Mucosa of rectum (tissue), 2 donors: ENCODE measurements around the gene SEMA4G.

Experiments
- H3K27ac ChIP-seq, 2 donors: one replicate each; pipeline ENCODE4 v1.7.0; 2013; ENCODE audit warnings: inconsistent platforms in 2 of 2, low read depth in 2 of 2, low read length in 2 of 2
- H3K27me3 ChIP-seq, 2 donors: one replicate each; pipeline ENCODE4 v1.7.0; 2013; ENCODE audit warnings: low read length in 2 of 2; ENCODE audit not compliant: control insufficient read depth in 2 of 2, insufficient read depth in 2 of 2
- H3K36me3 ChIP-seq, 2 donors: one replicate each; pipeline ENCODE4 v1.7.0; 2013; ENCODE audit warnings: low read length in 2 of 2; ENCODE audit not compliant: control insufficient read depth in 2 of 2, insufficient read depth in 2 of 2
- H3K4me1 ChIP-seq, 2 donors: one replicate each; pipeline ENCODE4 v1.7.0; 2013; ENCODE audit warnings: low read length in 2 of 2, mild to moderate bottlenecking in 1 of 2; ENCODE audit not compliant: control insufficient read depth in 2 of 2, insufficient read depth in 2 of 2
- H3K4me3 ChIP-seq, 2 donors: one replicate each; pipeline ENCODE4 v1.7.0; 2013; ENCODE audit warnings: low read length in 2 of 2
- H3K9ac ChIP-seq, 2 donors: one replicate each; pipeline ENCODE4 v1.7.0; 2013; ENCODE audit warnings: low read length in 2 of 2, low read depth in 1 of 2, mild to moderate bottlenecking in 1 of 2
- H3K9me3 ChIP-seq, 2 donors: one replicate each; pipeline ENCODE4 v1.7.0; 2013; ENCODE audit warnings: low read length in 2 of 2; ENCODE audit not compliant: control insufficient read depth in 2 of 2
- donor health status: healthy.
- donor health status: Normal muscosa, but diverticular disease.

Gene SEMA4G

DNA sequence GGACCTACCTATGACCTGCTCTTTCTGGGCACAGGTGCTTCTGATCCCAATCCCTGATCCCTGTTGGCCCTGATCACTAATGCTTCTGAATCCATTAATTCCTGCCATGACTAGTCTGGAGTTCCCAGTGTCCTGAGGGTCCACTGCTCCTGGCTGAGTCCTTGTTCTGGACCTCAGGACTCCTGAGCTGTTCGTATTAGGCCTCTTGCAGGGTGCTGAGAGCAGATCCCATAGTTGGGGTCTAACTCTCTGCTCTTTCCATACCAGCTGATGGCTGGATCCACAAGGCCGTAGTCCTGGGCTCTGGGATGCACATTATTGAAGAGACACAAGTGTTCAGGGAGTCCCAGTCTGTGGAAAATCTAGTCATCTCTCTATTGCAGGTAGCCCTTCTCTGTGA is 11.0 kb downstream of the SEMA4G start:
- H3K4me1 ChIP-seq: no peaks in the 10 kb centered on the region
- no peaks in the 10 kb centered on the region for H3K9me3 ChIP-seq
- H3K9ac ChIP-seq: no peak overlapping the region
- no peak overlapping the region for H3K27ac ChIP-seq
- peaks cover 63 to 76% of the 10 kb centered on the region in 2 donors for H3K36me3 ChIP-seq
- no peak overlapping the region for H3K4me3 ChIP-seq
- no peaks in the 10 kb centered on the region for H3K27me3 ChIP-seq

DNA sequence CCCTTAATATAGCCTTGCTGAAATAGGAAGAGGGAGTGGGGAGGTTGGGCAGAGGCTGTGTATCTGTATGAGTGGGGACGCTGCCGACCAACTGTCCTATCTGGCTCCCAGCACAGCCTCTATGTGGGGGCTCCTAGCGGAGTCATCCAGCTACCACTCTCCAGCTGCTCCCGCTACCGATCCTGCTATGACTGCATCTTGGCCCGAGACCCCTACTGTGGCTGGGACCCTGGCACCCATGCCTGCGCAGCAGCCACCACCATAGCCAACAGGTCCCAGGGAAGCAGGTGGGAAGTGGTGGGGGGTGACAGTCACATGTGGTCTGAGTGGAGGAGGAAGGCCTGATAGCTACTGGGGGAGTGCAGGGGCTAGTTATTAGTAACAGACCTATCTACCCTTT is 11.4 kb downstream of the SEMA4G start:
- H3K4me3 ChIP-seq: no peak overlapping the region
- no peaks in the 10 kb centered on the region for H3K4me1 ChIP-seq
- no peak overlapping the region for H3K27ac ChIP-seq
- no peak overlapping the region for H3K9ac ChIP-seq
- H3K27me3 ChIP-seq: no peaks in the 10 kb centered on the region
- H3K9me3 ChIP-seq: no peaks in the 10 kb centered on the region
- H3K36me3 ChIP-seq: peaks cover 63 to 76% of the 10 kb centered on the region in 2 donors

DNA sequence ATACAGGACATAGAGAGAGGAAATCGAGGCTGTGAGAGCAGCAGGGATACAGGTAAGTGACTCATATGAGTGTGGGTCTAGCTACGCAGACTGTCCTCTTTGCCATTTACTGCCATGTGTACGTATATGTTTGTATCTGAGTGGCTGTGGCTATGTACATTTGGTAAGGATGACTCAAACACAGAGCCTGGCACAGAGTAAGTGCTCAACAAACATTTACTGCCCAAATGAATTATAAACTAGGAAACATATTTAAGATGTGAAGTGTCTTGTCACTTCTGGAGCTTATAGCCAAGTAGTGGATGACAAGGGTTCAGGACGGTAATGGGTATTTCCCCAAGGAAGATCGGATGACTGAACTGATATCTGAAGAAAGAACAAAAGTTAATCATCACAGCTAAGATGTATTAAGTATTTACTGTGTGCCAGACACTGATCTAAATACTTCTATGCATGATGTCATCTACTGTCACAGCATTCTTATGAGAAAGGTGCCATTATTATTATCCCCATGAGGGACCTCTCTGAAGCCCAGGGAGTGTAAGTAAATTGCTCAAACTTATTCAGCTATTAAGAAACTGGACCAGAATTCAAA is 12.0 kb downstream of the SEMA4G start:
- no peaks in the 10 kb centered on the region for H3K9me3 ChIP-seq
- H3K27me3 ChIP-seq: no peaks in the 10 kb centered on the region
- H3K36me3 ChIP-seq: peaks cover 63 to 76% of the 10 kb centered on the region in 2 donors
- no peak overlapping the region for H3K9ac ChIP-seq
- H3K27ac ChIP-seq: no peak overlapping the region
- no peak overlapping the region for H3K4me3 ChIP-seq
- peaks cover 3 to 4% of the 10 kb centered on the region in 2 donors for H3K4me1 ChIP-seq

DNA sequence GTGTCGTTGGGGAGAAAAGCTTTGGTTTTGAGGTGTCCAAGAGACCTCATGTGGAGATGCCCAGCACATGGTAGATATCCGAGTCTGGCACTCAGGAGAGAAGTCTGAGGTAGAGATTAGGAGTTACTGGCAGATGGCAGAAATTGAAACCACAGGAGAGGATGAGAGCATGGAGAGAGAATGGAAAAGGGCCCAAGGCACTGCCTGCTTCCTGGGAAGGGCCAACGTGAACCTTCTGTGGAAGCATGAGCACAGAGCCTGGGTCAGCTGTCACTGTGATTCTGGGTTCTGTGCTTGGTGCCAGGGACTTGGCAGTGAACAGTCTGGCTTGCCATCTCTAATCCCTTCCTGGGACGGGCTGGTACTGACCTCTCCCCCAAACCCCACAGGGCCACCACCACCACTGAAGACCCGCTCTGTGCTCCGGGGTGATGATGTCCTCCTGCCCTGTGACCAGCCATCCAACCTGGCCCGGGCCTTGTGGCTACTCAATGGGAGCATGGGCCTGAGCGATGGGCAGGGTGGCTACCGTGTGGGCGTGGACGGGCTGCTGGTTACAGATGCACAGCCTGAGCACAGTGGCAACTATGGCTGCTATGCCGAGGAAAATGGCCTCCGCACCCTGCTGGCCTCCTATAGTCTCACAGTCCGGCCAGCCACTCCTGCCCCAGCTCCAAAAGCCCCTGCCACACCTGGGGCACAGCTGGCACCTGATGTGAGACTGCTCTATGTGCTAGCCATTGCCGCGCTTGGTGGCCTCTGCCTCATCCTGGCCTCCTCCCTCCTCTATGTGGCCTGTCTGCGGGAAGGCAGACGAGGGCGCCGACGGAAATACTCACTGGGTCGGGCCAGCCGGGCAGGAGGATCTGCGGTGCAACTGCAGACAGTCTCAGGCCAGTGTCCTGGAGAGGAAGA is 13.9 kb downstream of the SEMA4G start:
- H3K9ac ChIP-seq: no peak overlapping the region
- H3K4me3 ChIP-seq: no peak overlapping the region
- no peaks in the 10 kb centered on the region for H3K27me3 ChIP-seq
- H3K36me3 ChIP-seq: peaks cover 52 to 57% of the 10 kb centered on the region in 2 donors
- H3K4me1 ChIP-seq: peaks cover 16 to 18% of the 10 kb centered on the region in 2 donors
- H3K9me3 ChIP-seq: no peaks in the 10 kb centered on the region
- H3K27ac ChIP-seq: no peak overlapping the region

- no peaks in the 10 kb centered on the region for H3K27me3 ChIP-seq
- H3K36me3 ChIP-seq: peaks cover 43 to 49% of the 10 kb centered on the region in 2 donors
- H3K9me3 ChIP-seq: no peaks in the 10 kb centered on the region
- peaks cover 18 to 20% of the 10 kb centered on the region in 2 donors for H3K4me1 ChIP-seq
- H3K9ac ChIP-seq: no peak overlapping the region
- H3K4me3 ChIP-seq: no peak overlapping the region
- H3K27ac ChIP-seq: no peak overlapping the region
Measured at GRCh38 chr10:100983868-100984671, 14.8 kb downstream of the SEMA4G start.

- Histone ChIP-seq H3K4me1 (peaks cover 18 to 20% of the 10 kb centered on the region in 2 donors), H3K36me3 (peaks cover 42 to 48% of the 10 kb centered on the region in 2 donors), H3K27me3 (no peaks in the 10 kb centered on the region), H3K9me3 (no peaks in the 10 kb centered on the region), H3K9ac (no peak overlapping the region), H3K27ac (no peak overlapping the region), H3K4me3 (no peak overlapping the region)
Measured at GRCh38 chr10:100984672-100985177, 15.4 kb downstream of the SEMA4G start.

- Histone ChIP-seq H3K4me3 (no peak overlapping the region), H3K27ac (no peak overlapping the region), H3K36me3 (peaks cover 38 to 46% of the 10 kb centered on the region in 2 donors), H3K9ac (no peak overlapping the region), H3K9me3 (no peaks in the 10 kb centered on the region), H3K4me1 (peaks cover 18 to 20% of the 10 kb centered on the region in 2 donors), H3K27me3 (no peaks in the 10 kb centered on the region)
Measured at GRCh38 chr10:100985336-100985735, 16.0 kb downstream of the SEMA4G start.

DNA sequence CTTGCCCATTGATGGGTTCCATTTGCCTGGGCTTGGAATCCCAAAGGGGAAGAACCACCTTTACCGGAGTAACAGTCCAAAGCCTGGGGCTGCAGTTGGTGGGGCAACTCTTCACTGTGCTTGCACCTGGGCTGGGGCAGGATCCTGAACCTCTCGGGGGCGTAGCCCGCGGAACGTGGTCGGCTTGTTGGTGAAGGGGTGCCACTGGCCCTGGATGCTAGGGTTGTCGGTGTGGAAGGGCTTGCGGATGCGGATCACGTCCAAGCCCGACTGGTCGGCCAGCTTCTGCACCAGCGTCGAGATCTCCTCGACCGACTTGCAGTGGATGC is 17.3 kb downstream of the SEMA4G start:
- Histone ChIP-seq H3K9ac (peak overlapping the region; percentile 79 to 81), H3K27me3 (no peaks in the 10 kb centered on the region), H3K4me3 (peak overlapping the region; percentile 90 to 91), H3K9me3 (no peaks in the 10 kb centered on the region), H3K4me1 (peaks cover 18 to 20% of the 10 kb centered on the region in 2 donors), H3K27ac (peak overlapping the region; percentile 69 to 88), H3K36me3 (peaks cover 33 to 45% of the 10 kb centered on the region in 2 donors)

- H3K27me3 ChIP-seq: no peaks in the 10 kb centered on the region
- H3K27ac ChIP-seq: peak within 1 kb of the TSS; percentile 69 to 88
- peak within 1 kb of the TSS; percentile 79 to 81 for H3K9ac ChIP-seq
Measured at GRCh38 chr10:100986952-100987684, 17.8 kb downstream of the SEMA4G start, which contains the start of the genes MRPL43 and TWNK. MRPL43 (minus strand) TSS chr10:100987497; CDS start chr10:100987443, 54 bp downstream. TWNK (plus strand) TSS chr10:100987543; CDS start chr10:100988211, 668 bp downstream.

More at GRCh38 chr10:100986952-100987684, 17.8 kb downstream of the SEMA4G start, which contains the start of the genes MRPL43 and TWNK:
- peaks cover 31 to 42% of the 10 kb centered on the region in 2 donors for H3K36me3 ChIP-seq
- no peaks in the 10 kb centered on the region for H3K9me3 ChIP-seq
- peaks cover 18 to 20% of the 10 kb centered on the region in 2 donors for H3K4me1 ChIP-seq
- peak within 1 kb of the TSS; percentile 90 to 91 for H3K4me3 ChIP-seq
